ENCODE results near the gene KANK4. TPM values are rescaled to one million over a fixed set of nuclear protein-coding genes. Genes with fewer than 3 reads are reported as not detected.

Gene KANK4
- total and polyA plus RNA-seq, 2 of the 4 experiments (the other 2 are of a cell fraction), result not detected

GRCh38 chr1:62280150-62280549 lies 39.1 kb downstream of the KANK4 start:
- Histone ChIP-seq H2BK5ac (ENCODE audit: low read depth, low read length, poor library complexity, severe bottlenecking) (no peak overlapping the region), H3K18ac (ENCODE audit: low read depth, low read length) (no peak overlapping the region), H3K4me2 (ENCODE audit: low read depth, low read length) (no peak overlapping the region), H3K4ac (ENCODE audit: low read depth, low read length) (no peak overlapping the region), H3K36me3 (ENCODE audit: control insufficient read depth, insufficient read depth, low read length) (no peaks in the 10 kb centered on the region), H2AK9ac (replicated peaks; ENCODE audit: low read depth, low read length, poor library complexity) (no peak overlapping the region), H3K9me3 (ENCODE audit: control insufficient read depth, insufficient read depth, low read length) (no peaks in the 10 kb centered on the region; the same call in 1 of the 2 replicates), H3K56ac (ENCODE audit: extremely low read depth, insufficient read depth, low read length) (no peak overlapping the region), H3K4me3 (ENCODE audit: insufficient read depth, low read depth, low read length) (no peak overlapping the region), H2BK20ac (ENCODE audit: low read depth, low read length) (no peak overlapping the region), H3K79me1 (ENCODE audit: low read depth in 1 of 2, low read length in 2 of 2) (no peaks in the 10 kb centered on the region), H2BK15ac (ENCODE audit: low read depth, low read length) (no peak overlapping the region), H2AFZ (replicated peaks; ENCODE audit: low read length, poor library complexity) (no peak overlapping the region), H3K4me1 (ENCODE audit: control insufficient read depth, insufficient read depth, low read length) (no peaks in the 10 kb centered on the region), H3K23ac (ENCODE audit: low read depth, low read length) (no peak overlapping the region), H3K14ac (replicated peaks; ENCODE audit: low read depth, low read length) (no peak overlapping the region), H4K8ac (ENCODE audit: low read depth in 2 of 2, low read length in 2 of 2) (no peak overlapping the region), H4K91ac (ENCODE audit: insufficient read depth, low read depth, low read length) (no peak overlapping the region), H2BK120ac (ENCODE audit: low read depth, low read length) (no peak overlapping the region), H3K9me1 (ENCODE audit: insufficient read depth, low read length) (no peaks in the 10 kb centered on the region), H3K9ac (ENCODE audit: low read depth, low read length) (no peak overlapping the region), H3K27me3 (ENCODE audit: control insufficient read depth, insufficient read depth, low read length) (no peaks in the 10 kb centered on the region), H4K20me1 (ENCODE audit: insufficient read depth, low read length) (no peaks in the 10 kb centered on the region), H2AK5ac (ENCODE audit: low read depth, low read length) (no peak overlapping the region), H4K5ac (ENCODE audit: low read depth, low read length) (no peak overlapping the region), H3K27ac (ENCODE audit: insufficient read depth, low read length) (no peak overlapping the region)
- WGBS, 2 experiments (ENCODE audit: extremely low coverage in 2 of 2, insufficient read length in 1 of 2), result 67% methylated on average over 1 of the region's 4 CpGs; no CpG with 5 or more reads in 1 of the 2 experiments
- no TSS peak for BruUV-seq (replicated peaks)
- intact Hi-C loops (cut with micrococcal nuclease) (no loop called here), in situ Hi-C loops (cut with MboI; ENCODE audit: low sequenced_read_pairs) (no loop called here), dilution Hi-C loops (cut with HindIII; ENCODE audit: low sequenced_read_pairs, unreplicated experiment) (no loop called here)
- no peak for ATAC-seq (ENCODE audit: low read depth)
- TF ChIP-seq POLR2A (IDR thresholded peaks at IDR 0.05; ENCODE audit: low read depth, low read length) (no peak), CTCF (conservative IDR thresholded peaks at IDR 0.05; ENCODE audit: low read depth, low read length) (no peak), ELK1 (IDR thresholded peaks at IDR 0.05; ENCODE audit: borderline replicate concordance, low read depth, low read length) (no peak), MXI1 (IDR thresholded peaks at IDR 0.05; ENCODE audit: borderline replicate concordance, low read depth, low read length) (no peak), CHD1 (IDR thresholded peaks at IDR 0.05; ENCODE audit: low read depth, low read length) (no peak), CEBPB (IDR thresholded peaks at IDR 0.05; ENCODE audit: low read depth, low read length) (no peak), USF2 (IDR thresholded peaks at IDR 0.05; ENCODE audit: low read depth, low read length) (no peak)
- POLR2A ChIA-PET (ENCODE audit: unreplicated experiment), result no interaction called here
- no peak for DNase-seq
- CTCF ChIA-PET, result no interaction called here

All from IMR-90 (cell line).